Heart right ventricle (tissue), 16 donors: ENCODE results near the gene GSTM5. TPM values are rescaled to one million over a fixed set of nuclear protein-coding genes. Genes with fewer than 3 reads are reported as not detected.
"Not testable (repeated sequence)": the region's sequence is repeated elsewhere in the genome, so short reads cannot be mapped to it uniquely, and the experiment has no call there.

Experiments
- ATAC-seq, 8 donors: fragments of 200-7000 bp; cut with Tn5 transposase; one replicate each; pipeline ENCODE4 v1.9.1; 2020; ENCODE audit warnings: mild to moderate bottlenecking in 8 of 8, moderate library complexity in 8 of 8, moderate number of reproducible peaks in 1 of 8
- DNase-seq, 2 donors: peaks; one replicate each; pipeline ENCODE4 v3.0.0-alpha.2; 2020
- H3K27ac ChIP-seq, 10 donors: fragments of 200-600 bp; sonication (generic) in 2 of 10; one replicate each; pipeline versions ENCODE4 v1.5.0 to v1.8.0; 2020 to 2022; ENCODE audit warnings: mild to moderate bottlenecking in 3 of 10
- H3K27me3 ChIP-seq, 7 donors: fragments of 200-600 bp; one replicate each; pipeline ENCODE4 v1.8.0; 2021 to 2022; ENCODE audit warnings: mild to moderate bottlenecking in 2 of 7
- H3K36me3 ChIP-seq, 9 donors: fragments of 200-600 bp; sonication (generic) in 1 of 9; one replicate each; pipeline versions ENCODE4 v1.5.0 to v1.8.0; 2020 to 2022; ENCODE audit warnings: mild to moderate bottlenecking in 2 of 9
- H3K4me1 ChIP-seq, 9 donors: fragments of 200-600 bp; sonication (generic) in 1 of 9; one replicate each; pipeline versions ENCODE4 v1.5.0 to v1.8.0; 2020 to 2022; ENCODE audit warnings: mild to moderate bottlenecking in 4 of 9
- H3K4me3 ChIP-seq, 10 donors: fragments of 200-600 bp; sonication (generic) in 2 of 10; one replicate each; pipeline versions ENCODE4 v1.5.0 to v1.8.0; 2020 to 2022; ENCODE audit warnings: mild to moderate bottlenecking in 7 of 10, moderate library complexity in 2 of 10
- H3K9me3 ChIP-seq, 11 donors: fragments of 200-600 bp in 10 of 11; sonication (generic) in 2 of 11; one replicate each; pipeline versions ENCODE4 v1.5.0 to v1.8.0; 2013 to 2022; ENCODE audit warnings: mild to moderate bottlenecking in 2 of 11, control low read depth in 1 of 11, moderate library complexity in 1 of 11
- WGBS, 2 donors: extraction: QIAGEN DNeasy Blood & Tissue Kit; methylation state at CpG; one replicate each; pipeline ENCODE4 v1.1.7; 2013; ENCODE audit warnings: inconsistent platforms in 1 of 2; 5-methylcytosine and 5-hydroxymethylcytosine counted together
- intact Hi-C, 10 donors: fragments of 100-400 bp; cut with DNase I; formaldehyde crosslinking; loops; one replicate each; pipeline versions ENCODE4 v1.11.1 to v1.14.2; 2022
- long read RNA-seq, 3 donors: library from polyadenylated mRNA; unstranded; transcript quantifications; one replicate each; pipeline ENCODE4 v2.0.0, GENCODE V29; 2020 to 2021
- polyA plus RNA-seq, 2 donors: library from polyadenylated mRNA; stranded (reverse); fragments of 200-250 nt; gene quantifications; one replicate each; pipeline ENCODE4 v1.2.3, GENCODE V29; 2013
- total RNA-seq, 10 donors: library from RNA; stranded (reverse); fragmentation: NEBNext Ultra II Directional in 3 of 10; extraction: Animal tissue kit (Norgen Biotek cat#: 25700) in 3 of 10; gene quantifications; one replicate each; pipeline versions ENCODE4 v1.2.1 to v1.2.4, GENCODE V29; 2021 to 2023
- TF ChIP-seq, protein P1 (sequence below), 9 donors: fragments of 200-600 bp; sonication (generic) in 2 of 9; IDR thresholded peaks; one replicate each; pipeline versions ENCODE4 v1.5.0 to v1.8.0; 2021 to 2022; ENCODE audit warnings: antibody characterized with exemption in 9 of 9, mild to moderate bottlenecking in 5 of 9, moderate library complexity in 1 of 9
- donor health status: Arrhythmogenic right ventricular cardiomyopathy.
- donor health status: ischemic (EF 13 %, LVEDD 7.1; RV severe dilation, severe dysfunction).
- donor health status: healthy with polysubstance abuse.
- donor health status: DM: no; HTN: yes; CAD: no.
- donor health status: DM: no; HTN: no; CAD: no.
- donor health status: ischemic (EF 25% LVEDD 6.9; RV normal size, moderate dysfunction).
- donor health status: ischemic (EF 25% LVEDD 5.7; RV mildly dilated, moderate dysfunction).
- donor health status: healthy.
- donor health status: DM: yes; HTN: yes; CAD: no.
- donor health status: Ischemic cardiomyopathy.
- donor health status: ischemic (EF 35%, LVEDD 5.7; RV mildly dilated, moderate dysfunction).
- donor health status: nonischemic (EF 11% LVEDD 7.7; RV severe dilation, severe dysfunction).
- donor health status: DM: yes; HTN: yes; CAD: no.
- donor health status: PGD.
- donor health status: ischemic (EF 29% LVEDD 5.4; RV normal size, mild dysfunction).
- donor health status: nonischemic (EF 23%, LVEDD 6.1; RV moderate dilation, normal function).

GSTM5 gene
- total RNA-seq (1 to 10 TPM in 9 of 10 donors, under 1 TPM in 1; 0.93 to 3.2 (median 2.0) TPM), polyA plus RNA-seq (1 to 10 TPM in 1 of 2 donors, under 1 TPM in 1; 0.86 to 2.9 TPM)
- long read RNA-seq, donor 1, partial matches to known transcripts: 0 of 1 reads
- long read RNA-seq, donor 1, other reads (novel, unspliced or antisense): 1 of 1 reads
- long read RNA-seq, donor 2, partial matches to known transcripts: 0 of 3 reads
- long read RNA-seq, donor 2, other reads (novel, unspliced or antisense): 1 of 3 reads
- long read RNA-seq, donor 3, partial matches to known transcripts: 0 of 1 reads
- long read RNA-seq, donor 3, other reads (novel, unspliced or antisense): 0 of 1 reads

DNA sequence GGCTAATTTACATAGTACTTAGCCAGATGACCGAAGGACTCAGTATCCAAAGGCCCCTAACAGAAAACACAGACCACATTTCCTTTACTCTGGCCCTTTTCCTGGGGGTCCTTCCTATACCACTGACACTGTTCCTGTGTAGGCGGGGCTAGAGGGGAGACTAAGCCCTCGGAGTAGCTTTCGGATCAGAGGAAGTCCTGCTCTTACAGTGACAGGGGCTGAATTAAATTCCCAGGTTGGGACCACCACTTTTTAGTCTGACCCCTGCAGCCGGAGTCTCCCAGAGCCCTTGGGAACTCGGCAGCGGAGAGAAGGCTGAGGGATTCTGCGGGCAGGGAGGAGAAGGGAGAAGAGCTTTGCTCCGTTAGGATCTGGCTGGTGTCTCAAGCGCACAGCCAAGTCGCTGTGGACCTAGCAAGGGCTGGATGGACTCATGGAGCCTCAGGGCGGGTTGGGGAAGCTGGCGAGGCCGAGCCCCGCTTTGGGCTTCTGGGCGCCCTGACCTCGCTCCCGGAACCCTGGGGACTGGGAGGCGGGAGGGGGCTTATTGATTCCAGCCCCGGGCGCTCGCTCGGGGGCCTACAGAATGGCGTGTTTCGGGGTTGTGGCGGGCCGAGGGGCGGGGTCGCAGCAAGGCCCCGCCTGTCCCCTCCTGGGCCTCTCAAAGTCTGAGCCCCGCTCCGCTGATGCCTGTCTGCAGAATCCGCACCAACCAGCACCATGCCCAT, at the start of gene GSTM5:
GSTM5 (plus strand) TSS at position 659 of the 728 bp plus-strand sequence; CDS start at position 721, 62 bp downstream.
- H3K9me3 ChIP-seq: peaks cover 0 to 21% (median 4%) of the 10 kb centered on the region in 11 donors
- H3K27me3 ChIP-seq, H3K4me1 ChIP-seq, H3K36me3 ChIP-seq, intact Hi-C loops: not testable (repeated sequence)
- peak within 1 kb of the TSS in 9 of 10 donors; percentile 33 to 57 (median 49) for H3K4me3 ChIP-seq
- 15 to 25% methylated on average over 33 of the region's 33 CpGs for WGBS, 2 donors
- peak in 1 of 2 donors; percentile 14 for DNase-seq
- peak within 1 kb of the TSS in 5 of 10 donors; percentile 56 to 84 (median 71) for H3K27ac ChIP-seq
- ATAC-seq: peak; percentile 56 to 87 (median 72)

- no peak overlapping the region for H3K27ac ChIP-seq
- peaks cover 0 to 38% (median 3%) of the 10 kb centered on the region in 9 donors for H3K36me3 ChIP-seq
- no peaks in the 10 kb centered on the region for H3K27me3 ChIP-seq
- intact Hi-C loops: no loop called here
- ATAC-seq (no peak), DNase-seq (no peak)
- peaks cover 0 to 20% (median 9%) of the 10 kb centered on the region in 9 donors for H3K4me1 ChIP-seq
- H3K4me3 ChIP-seq: no peak overlapping the region
- TF ChIP-seq, protein P1, sequence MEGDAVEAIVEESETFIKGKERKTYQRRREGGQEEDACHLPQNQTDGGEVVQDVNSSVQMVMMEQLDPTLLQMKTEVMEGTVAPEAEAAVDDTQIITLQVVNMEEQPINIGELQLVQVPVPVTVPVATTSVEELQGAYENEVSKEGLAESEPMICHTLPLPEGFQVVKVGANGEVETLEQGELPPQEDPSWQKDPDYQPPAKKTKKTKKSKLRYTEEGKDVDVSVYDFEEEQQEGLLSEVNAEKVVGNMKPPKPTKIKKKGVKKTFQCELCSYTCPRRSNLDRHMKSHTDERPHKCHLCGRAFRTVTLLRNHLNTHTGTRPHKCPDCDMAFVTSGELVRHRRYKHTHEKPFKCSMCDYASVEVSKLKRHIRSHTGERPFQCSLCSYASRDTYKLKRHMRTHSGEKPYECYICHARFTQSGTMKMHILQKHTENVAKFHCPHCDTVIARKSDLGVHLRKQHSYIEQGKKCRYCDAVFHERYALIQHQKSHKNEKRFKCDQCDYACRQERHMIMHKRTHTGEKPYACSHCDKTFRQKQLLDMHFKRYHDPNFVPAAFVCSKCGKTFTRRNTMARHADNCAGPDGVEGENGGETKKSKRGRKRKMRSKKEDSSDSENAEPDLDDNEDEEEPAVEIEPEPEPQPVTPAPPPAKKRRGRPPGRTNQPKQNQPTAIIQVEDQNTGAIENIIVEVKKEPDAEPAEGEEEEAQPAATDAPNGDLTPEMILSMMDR (IDR thresholded peaks at IDR 0.05): no peak
- H3K9me3 ChIP-seq: no peaks in the 10 kb centered on the region
- WGBS, 2 donors: 91 to 100% methylated on average over 1 of the region's 1 CpG
Measured at GRCh38 chr1:109664671-109665070, 47.4 kb upstream of the GSTM5 start.

DNA sequence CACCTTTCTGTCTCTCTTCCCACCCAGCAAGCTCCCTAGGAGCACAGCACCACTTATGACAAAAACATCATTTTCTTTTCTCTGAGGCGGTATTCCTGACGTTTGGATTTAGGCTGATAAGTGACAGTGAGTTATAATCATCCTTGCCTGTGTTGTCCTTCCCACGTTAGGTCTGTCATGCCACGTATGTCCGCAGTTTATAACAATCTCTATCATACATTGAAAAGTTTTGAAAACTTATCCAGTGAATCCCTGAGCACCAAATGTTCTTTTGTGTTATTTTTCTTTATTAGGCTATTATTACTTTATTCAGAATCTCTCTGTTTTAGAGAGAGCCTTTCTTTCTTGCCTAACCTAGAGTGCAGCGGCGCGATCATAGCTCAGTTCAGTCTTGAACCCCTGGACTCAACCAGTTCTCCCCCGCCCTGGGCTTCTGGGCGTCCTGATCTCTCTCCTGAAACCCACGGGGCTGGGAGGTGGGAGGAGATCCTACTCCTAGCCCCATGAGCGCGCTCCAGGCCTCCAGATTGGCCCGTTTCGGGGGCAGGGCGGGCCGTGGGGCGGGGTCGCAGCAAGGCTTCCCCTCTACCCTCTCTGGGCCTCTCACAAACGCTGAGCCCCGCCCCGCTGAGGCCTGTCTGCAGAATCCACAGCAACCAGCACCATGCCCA, 44.5 kb upstream of the GSTM5 start, which contains the start of gene GSTM2:
GSTM2 (plus strand) TSS at position 606 of the 671 bp plus-strand sequence; CDS start at position 665, 59 bp downstream.
- ATAC-seq: peak; percentile 98 to 100 (median 100)
- peaks cover 0 to 25% (median 0%) of the 10 kb centered on the region in 9 donors for H3K36me3 ChIP-seq
- H3K4me3 ChIP-seq: peak within 1 kb of the TSS; percentile 25 to 72 (median 61)
- H3K4me1 ChIP-seq: peaks cover 0 to 20% (median 9%) of the 10 kb centered on the region in 9 donors
- TF ChIP-seq, protein P1 (IDR thresholded peaks at IDR 0.05): no peak
- DNase-seq: peak; percentile 94 to 95
- intact Hi-C loops: no loop called here
- no peaks in the 10 kb centered on the region for H3K27me3 ChIP-seq
- 10 to 11% methylated on average over 22 of the region's 22 CpGs for WGBS, 2 donors
- H3K27ac ChIP-seq: peak within 1 kb of the TSS in 8 of 10 donors; percentile 20 to 61 (median 50)
- H3K9me3 ChIP-seq: no peaks in the 10 kb centered on the region

DNA sequence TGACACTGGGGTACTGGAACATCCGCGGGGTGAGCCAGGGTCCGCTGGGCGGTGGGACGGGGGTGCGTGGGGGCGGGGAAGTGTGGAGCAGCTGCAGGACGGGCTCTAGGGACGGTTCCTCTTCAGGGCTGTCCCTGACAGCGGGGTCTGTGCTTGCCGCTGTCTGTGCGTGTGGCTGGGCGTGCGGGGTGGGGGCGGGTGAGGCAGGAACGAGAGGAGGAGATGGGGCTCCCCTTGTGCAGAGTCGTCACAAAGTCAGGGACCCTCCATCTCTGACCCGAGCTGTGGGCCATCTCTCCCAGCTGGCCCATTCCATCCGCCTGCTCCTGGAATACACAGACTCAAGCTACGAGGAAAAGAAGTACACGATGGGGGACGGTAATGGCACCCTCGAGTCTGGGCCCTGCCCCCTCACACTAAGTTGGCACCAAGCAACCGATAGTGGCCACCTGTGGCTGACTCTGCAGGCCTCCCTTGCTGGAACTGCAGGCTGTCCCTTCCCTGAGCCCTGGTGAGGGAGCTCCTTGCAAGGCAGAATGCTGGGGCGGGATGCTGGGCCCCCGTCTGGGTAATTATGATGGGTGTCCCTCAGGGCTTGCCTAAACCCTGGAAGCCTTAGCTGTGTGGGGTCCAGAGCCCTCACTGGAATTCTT, 43.8 kb upstream of the GSTM5 start:
- DNase-seq: no peak
- TF ChIP-seq, protein P1 (IDR thresholded peaks at IDR 0.05): no peak
- H3K9me3 ChIP-seq: no peaks in the 10 kb centered on the region
- WGBS, 2 donors: 4 to 7% methylated on average over 26 of the region's 26 CpGs
- intact Hi-C loops: no loop called here
- H3K4me1 ChIP-seq: peaks cover 0 to 20% (median 9%) of the 10 kb centered on the region in 9 donors
- peak overlapping the region; percentile 25 to 72 (median 61) for H3K4me3 ChIP-seq
- ATAC-seq: peak; percentile 7 to 75 (median 48)
- H3K27ac ChIP-seq: peak overlapping the region in 8 of 10 donors; percentile 20 to 61 (median 50)
- no peaks in the 10 kb centered on the region for H3K27me3 ChIP-seq
- H3K36me3 ChIP-seq: peaks cover 0 to 27% (median 0%) of the 10 kb centered on the region in 9 donors
